VCaP (cell line): ENCODE results near the gene RGS17.

ENCODE experiments used
- H3K27ac ChIP-seq: fragments of 450-650 bp; 2 replicates; pipeline ENCODE4 v1.5.1; 2017
- TF ChIP-seq, protein P1 (sequence below): fragments of 450-650 bp; conservative IDR thresholded peaks from 2 replicates; pipeline ENCODE4 v1.5.1; 2017; ENCODE audit warnings: mild to moderate bottlenecking, moderate library complexity

The RGS17 gene

DNA sequence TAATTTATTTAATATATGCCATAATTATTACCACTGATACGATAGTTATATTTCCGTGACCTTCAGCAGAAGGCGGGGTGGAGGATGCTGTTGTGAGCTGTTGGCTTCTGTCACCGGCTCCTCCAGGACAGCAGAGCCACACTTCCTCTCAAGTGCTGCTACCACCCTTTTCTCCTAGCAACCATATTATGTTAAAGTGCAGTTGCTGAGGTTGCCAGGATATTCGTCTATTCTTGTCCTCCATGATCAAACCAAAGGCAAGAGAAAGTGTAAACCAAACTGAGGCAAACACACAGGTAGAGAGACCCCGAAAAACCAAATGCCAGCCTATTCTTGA, 27.8 kb downstream of the RGS17 start:
- TF ChIP-seq, protein P1, sequence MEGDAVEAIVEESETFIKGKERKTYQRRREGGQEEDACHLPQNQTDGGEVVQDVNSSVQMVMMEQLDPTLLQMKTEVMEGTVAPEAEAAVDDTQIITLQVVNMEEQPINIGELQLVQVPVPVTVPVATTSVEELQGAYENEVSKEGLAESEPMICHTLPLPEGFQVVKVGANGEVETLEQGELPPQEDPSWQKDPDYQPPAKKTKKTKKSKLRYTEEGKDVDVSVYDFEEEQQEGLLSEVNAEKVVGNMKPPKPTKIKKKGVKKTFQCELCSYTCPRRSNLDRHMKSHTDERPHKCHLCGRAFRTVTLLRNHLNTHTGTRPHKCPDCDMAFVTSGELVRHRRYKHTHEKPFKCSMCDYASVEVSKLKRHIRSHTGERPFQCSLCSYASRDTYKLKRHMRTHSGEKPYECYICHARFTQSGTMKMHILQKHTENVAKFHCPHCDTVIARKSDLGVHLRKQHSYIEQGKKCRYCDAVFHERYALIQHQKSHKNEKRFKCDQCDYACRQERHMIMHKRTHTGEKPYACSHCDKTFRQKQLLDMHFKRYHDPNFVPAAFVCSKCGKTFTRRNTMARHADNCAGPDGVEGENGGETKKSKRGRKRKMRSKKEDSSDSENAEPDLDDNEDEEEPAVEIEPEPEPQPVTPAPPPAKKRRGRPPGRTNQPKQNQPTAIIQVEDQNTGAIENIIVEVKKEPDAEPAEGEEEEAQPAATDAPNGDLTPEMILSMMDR: no peak
- H3K27ac ChIP-seq: no peak overlapping the region

DNA sequence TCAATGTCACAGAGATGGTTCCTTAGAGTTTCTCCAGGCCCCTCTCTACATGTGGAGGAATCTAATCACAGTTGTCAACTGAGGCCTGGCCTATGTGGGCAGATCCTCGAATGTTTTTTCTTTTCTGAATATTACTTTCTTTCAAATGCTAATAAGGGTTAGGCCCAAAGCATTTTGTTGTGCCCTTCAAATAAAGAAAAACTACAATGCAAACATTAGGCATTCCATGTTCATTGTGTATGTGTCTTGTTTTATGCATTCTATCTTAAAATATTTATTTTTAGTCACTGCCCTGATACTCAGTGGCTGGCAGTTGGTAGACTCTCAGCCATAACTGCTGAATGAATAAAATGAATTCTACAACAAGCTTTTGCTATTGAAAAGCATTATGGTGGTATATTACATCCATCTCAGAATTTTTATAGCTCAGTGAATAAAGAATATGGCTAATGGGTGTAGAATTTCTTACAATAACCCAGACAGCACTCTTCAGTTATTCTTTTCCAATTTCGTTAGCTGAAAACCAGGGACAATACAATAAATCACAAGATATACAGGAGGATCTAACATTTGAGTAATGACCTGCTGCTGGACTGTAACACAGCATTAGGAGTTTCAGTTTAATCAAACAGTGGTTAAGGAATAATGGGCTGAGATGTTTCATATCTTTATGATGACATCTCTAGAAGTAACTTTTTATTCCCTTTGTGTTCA, 28.3 kb downstream of the RGS17 start:
- TF ChIP-seq, protein P1: no peak
- H3K27ac ChIP-seq: no peak overlapping the region

DNA sequence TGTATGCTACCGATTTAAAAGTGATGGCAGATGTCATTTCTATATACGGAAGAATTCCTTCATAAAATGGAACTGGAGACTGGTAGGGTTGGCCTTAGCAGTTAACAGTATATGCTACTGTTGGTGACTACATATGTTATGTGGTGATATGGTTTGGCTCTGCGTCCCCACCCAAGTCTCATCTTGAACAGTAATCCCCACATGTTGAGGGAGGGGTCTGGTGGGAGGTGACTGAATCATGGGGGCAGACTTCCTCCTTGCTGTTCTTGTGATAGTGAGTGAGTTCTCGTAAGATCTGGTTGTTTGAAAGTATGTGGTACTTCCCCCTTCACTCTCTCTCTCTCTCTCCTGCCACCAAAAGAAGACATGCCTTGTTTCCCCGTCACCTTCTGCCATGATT, 29.6 kb downstream of the RGS17 start:
- no peak overlapping the region for H3K27ac ChIP-seq
- TF ChIP-seq, protein P1: no peak

DNA sequence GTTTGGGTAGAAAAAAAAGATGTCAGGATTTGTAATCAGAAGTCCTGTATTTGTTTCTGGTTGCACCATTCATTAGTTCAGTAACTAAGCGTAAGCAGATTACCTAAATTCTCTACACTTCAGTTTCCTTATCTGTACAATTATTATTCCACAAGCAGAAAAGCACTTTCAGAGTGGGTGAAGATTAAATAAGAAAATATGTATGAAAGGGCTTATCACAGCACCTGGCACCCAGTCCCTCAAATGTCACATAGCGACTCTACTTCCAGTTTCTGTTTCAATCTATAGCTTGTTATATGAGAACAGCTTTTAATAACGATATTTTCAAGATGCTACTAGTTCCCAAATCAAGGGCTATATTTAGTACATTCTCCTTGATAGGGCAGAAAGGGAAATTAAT, 31.4 kb downstream of the RGS17 start:
- TF ChIP-seq, protein P1: no peak
- no peak overlapping the region for H3K27ac ChIP-seq

DNA sequence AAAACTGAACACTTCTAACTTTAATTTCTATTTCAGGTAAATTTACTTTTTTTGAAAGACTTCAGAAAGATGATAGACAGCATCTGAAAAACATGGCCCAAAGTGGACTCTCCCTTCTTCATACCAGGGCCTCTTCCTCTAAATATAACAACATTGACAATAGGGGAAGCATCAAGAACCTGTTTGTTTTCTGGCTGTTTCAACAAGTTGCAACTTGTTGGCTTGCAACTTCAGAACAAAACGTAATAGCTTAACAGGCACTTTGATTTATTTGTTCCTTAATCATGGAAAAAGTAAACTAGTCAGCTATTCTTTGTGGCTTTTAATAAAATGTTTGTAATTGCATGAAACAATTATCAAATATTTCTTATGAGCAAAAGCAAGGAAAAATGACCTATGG, 34.3 kb downstream of the RGS17 start:
- TF ChIP-seq, protein P1: no peak

DNA sequence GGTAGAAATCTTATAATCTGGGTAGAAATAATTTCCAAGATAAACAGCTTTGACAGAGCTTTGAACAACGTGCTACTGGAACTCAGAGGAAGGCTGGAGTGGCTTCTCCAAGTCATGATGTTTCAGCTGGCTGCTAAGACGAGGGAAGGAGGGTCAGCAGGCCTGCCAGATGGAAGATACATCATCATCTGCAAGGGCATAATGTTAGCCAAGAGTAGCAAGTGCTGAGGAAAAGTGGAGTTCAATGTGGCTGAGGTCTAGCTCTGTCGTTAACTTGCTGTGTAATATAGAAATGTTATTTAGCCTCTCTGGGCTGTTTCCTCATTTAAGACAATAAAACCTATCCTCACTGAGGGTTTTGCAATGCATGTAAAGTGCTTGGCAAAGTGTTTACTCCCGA, 35.1 kb downstream of the RGS17 start:
- no peak overlapping the region for H3K27ac ChIP-seq
- TF ChIP-seq, protein P1: no peak

More for the DNA sequence above, 34.3 kb downstream of the RGS17 start:
- no peak overlapping the region for H3K27ac ChIP-seq

DNA sequence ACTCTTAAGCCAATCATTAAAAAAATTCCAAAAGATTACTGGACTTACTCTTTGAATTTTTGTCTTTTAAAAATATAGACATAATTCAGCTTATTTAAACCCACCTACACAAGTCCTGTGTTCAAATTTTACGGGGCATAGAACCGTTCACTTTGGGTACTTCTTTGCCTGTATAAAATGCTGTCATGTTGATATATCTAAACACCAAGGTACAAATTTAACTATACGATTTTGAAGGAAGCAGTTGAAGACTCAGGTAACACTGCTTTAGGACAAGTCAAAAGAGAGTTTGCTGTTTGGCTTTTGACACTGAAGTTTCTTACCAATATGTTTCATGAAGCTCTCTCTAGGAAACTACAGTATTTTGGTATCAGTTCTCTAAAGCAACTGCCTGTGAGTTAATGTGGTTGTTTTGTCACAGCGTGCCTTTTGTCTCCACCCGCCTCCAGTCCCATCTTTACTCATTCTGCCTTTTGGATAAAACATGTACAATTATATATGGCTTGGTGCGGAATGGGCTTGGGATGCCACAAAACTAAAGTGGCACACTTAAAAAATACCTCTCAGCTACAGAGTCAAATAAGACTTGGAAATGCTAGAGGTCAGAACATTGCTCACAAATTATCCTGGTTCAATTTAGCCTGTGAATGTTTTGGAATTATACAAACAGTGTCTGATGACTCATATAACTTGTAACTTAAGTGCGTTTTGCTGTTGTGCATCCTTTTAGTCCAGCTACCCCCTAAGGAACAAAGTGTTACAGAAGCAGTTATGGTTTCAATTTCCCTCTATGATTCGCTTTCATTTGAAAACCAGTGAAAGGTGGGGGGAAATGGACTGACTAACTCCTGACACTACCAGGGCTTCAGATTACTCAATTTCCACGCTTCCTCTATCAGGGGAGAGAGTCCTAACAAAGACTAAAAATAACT, 38.7 kb downstream of the RGS17 start:
- TF ChIP-seq, protein P1: no peak
- no peak overlapping the region for H3K27ac ChIP-seq
